MV-4-11 (cell line): Measurements from ENCODE around the gene BCL2L2.
"Not testable (repeated sequence)": the region's sequence is repeated elsewhere in the genome, so short reads cannot be mapped to it uniquely, and the experiment has no call there.

Source experiments
- DNase-seq: peaks from one replicate; lab custom pipeline; 2025; lab: John Stamatoyannopoulos, UW

The BCL2L2 gene

GRCh38 chr14:23306412-23307145 lies at the start of gene BCL2L2:
BCL2L2 (plus strand) TSS chr14:23306833; CDS start chr14:23307768, 935 bp downstream.
- DNase-seq: peak; percentile 60

GRCh38 chr14:23258256-23258655 lies 48.4 kb upstream of the BCL2L2 start:
- no peak for DNase-seq

GRCh38 chr14:23259426-23259825 lies 47.2 kb upstream of the BCL2L2 start:
- no peak for DNase-seq

- not testable (repeated sequence) for DNase-seq
Observed at GRCh38 chr14:23260849-23261248, 45.8 kb upstream of the BCL2L2 start.

GRCh38 chr14:23269193-23269592 lies 37.4 kb upstream of the BCL2L2 start:
- no peak for DNase-seq

GRCh38 chr14:23275412-23275811 lies 31.2 kb upstream of the BCL2L2 start:
- no peak for DNase-seq

- DNase-seq: no peak
Observed at GRCh38 chr14:23277189-23277588, 29.4 kb upstream of the BCL2L2 start.

GRCh38 chr14:23277928-23278327 lies 28.7 kb upstream of the BCL2L2 start:
- DNase-seq: not testable (repeated sequence)

GRCh38 chr14:23281247-23281646 lies 25.4 kb upstream of the BCL2L2 start:
- no peak for DNase-seq

GRCh38 chr14:23284654-23285529 lies 21.7 kb upstream of the BCL2L2 start:
- no peak for DNase-seq

- DNase-seq: no peak
Observed at GRCh38 chr14:23285530-23286019, 21.1 kb upstream of the BCL2L2 start.

- DNase-seq: peak; percentile 98
Observed at GRCh38 chr14:23286020-23286901, 20.4 kb upstream of the BCL2L2 start, which contains the start of gene HOMEZ. HOMEZ (minus strand) TSS chr14:23286132; CDS start chr14:23285952, 180 bp downstream.

- DNase-seq: no peak
Observed at GRCh38 chr14:23286902-23287479, 19.6 kb upstream of the BCL2L2 start.

GRCh38 chr14:23294734-23295561 lies 11.7 kb upstream of the BCL2L2 start:
- peak; percentile 56 for DNase-seq

- DNase-seq: no peak
Observed at GRCh38 chr14:23296012-23296777, 10.4 kb upstream of the BCL2L2 start.

GRCh38 chr14:23297096-23297495 lies 9.5 kb upstream of the BCL2L2 start:
- no peak for DNase-seq

- no peak for DNase-seq
Observed at GRCh38 chr14:23297611-23298277, 8.9 kb upstream of the BCL2L2 start.

- peak; percentile 19 for DNase-seq
Observed at GRCh38 chr14:23299211-23299957, 7.2 kb upstream of the BCL2L2 start.
